ENCODE results near the gene PRG2. TPM values are rescaled to one million over a fixed set of nuclear protein-coding genes. Genes with fewer than 3 reads are reported as not detected.
A peak's percentile ranks its signal among the peaks of the same experiment; 100 is the strongest.

PRG2 gene
- total and polyA plus RNA-seq, 9 of the 15 experiments (the other 6 are each of a cell fraction or from before 2014, with no cell fraction given): 1.8 to 78.0 (median 26.6) TPM

- Histone ChIP-seq H3K27ac (ENCODE audit: extremely low read depth, low read depth, low read length) (no peak overlapping the region), H3K4me3 (no peak overlapping the region), H4K20me1 (replicated peaks; ENCODE audit: control insufficient read depth, insufficient read depth, low read length) (no peaks in the 10 kb centered on the region), H2AFZ (ENCODE audit: low read depth, low read length) (no peak overlapping the region), H3K79me2 (ENCODE audit: control insufficient read depth, insufficient read depth, low read length) (no peaks in the 10 kb centered on the region), H3K4me2 (ENCODE audit: insufficient read depth, low read length) (no peak overlapping the region), H3K4me1 (replicated peaks in 1 of 2; ENCODE audit: control insufficient read depth in 2 of 2, insufficient read depth in 2 of 2, low read length in 2 of 2) (peaks cover 15 to 26% of the 10 kb centered on the region in 2 experiments; a peak in 4 of 5 replicates), H3K9ac (ENCODE audit: insufficient read depth in 1 of 2, low read depth in 2 of 2, low read length in 2 of 2) (peak overlapping the region in 1 of 2 experiments; percentile 10; a peak in 1 of 4 replicates), H3K36me3 (ENCODE audit: control insufficient read depth, insufficient read depth, low read length) (peaks cover 63% of the 10 kb centered on the region), H3K27me3 (ENCODE audit: control insufficient read depth in 2 of 2, insufficient read depth in 2 of 2, low read length in 2 of 2) (no peaks in the 10 kb centered on the region; a peak in 1 of 5 replicates), H3K9me3 (replicated peaks; ENCODE audit: control insufficient read depth, insufficient read depth, low read depth, low read length) (no peaks in the 10 kb centered on the region), H3K9me1 (ENCODE audit: control insufficient read depth, insufficient read depth, low read length) (no peaks in the 10 kb centered on the region)
- intact Hi-C loops (cut with micrococcal nuclease) (no loop called here), in situ Hi-C loops (cut with MboI) (no loop called here)
- 39% methylated on average over 4 of the region's 4 CpGs for WGBS (ENCODE audit: insufficient coverage, low coverage, missing lambda C conversion rate)
- no peak for FAIRE-seq
- peak; percentile 11 for ATAC-seq
- no TSS peak for BruUV-seq (replicated peaks)
- ChIA-PET POLR2A (interaction anchor here (1.5 kb wide), 5 partner anchors 9 to 21 kb away, joined by 3 to 8 read pairs (median 4); no protein-coding TSS in a partner anchor), CTCF (ENCODE audit: low intra/inter-chr PET ratio) (no interaction called here)
- DNase-seq (ENCODE audit: extremely low read depth in 1 of 4, low spot score in 3 of 4): no peak
- 0 out of 2 replicates have a peak, but pooled peaks have one; percentile 44 for TF ChIP-seq MYC (IDR thresholded peaks at IDR 0.05; ENCODE audit: low read depth, low read length)
- TF ChIP-seq MYC (CRISPR knock-in tag; IDR thresholded peaks at IDR 0.05; ENCODE audit: borderline replicate concordance, low read depth): no peak
- TF ChIP-seq EP400 (IDR thresholded peaks at IDR 0.05): no peak
- TF ChIP-seq NFE2 (IDR thresholded peaks at IDR 0.05; ENCODE audit: low read depth): peak; percentile 49
- peak; percentile 34; the same call in 1 of the 2 replicates for TF ChIP-seq SPI1 (IDR thresholded peaks at IDR 0.05; ENCODE audit: borderline replicate concordance, low read depth, low read length)
- peak; percentile 5; the same call in 1 of the 2 replicates for TF ChIP-seq POLR2AphosphoS2 (IDR thresholded peaks at IDR 0.05; ENCODE audit: low read length)
- TF ChIP-seq MAX (CRISPR knock-in tag; IDR thresholded peaks at IDR 0.05): 0 out of 2 replicates have a peak, but pooled peaks have one; percentile 20
- TF ChIP-seq JUND (IDR thresholded peaks at IDR 0.05; ENCODE audit: borderline replicate concordance, low read depth, low read length): peak; percentile 24; the same call in 1 of the 2 replicates
- no peak for TF ChIP-seq JUND (tag; IDR thresholded peaks at IDR 0.05; ENCODE audit: borderline replicate concordance, low read depth, low read length)
- TF ChIP-seq, protein P1, sequence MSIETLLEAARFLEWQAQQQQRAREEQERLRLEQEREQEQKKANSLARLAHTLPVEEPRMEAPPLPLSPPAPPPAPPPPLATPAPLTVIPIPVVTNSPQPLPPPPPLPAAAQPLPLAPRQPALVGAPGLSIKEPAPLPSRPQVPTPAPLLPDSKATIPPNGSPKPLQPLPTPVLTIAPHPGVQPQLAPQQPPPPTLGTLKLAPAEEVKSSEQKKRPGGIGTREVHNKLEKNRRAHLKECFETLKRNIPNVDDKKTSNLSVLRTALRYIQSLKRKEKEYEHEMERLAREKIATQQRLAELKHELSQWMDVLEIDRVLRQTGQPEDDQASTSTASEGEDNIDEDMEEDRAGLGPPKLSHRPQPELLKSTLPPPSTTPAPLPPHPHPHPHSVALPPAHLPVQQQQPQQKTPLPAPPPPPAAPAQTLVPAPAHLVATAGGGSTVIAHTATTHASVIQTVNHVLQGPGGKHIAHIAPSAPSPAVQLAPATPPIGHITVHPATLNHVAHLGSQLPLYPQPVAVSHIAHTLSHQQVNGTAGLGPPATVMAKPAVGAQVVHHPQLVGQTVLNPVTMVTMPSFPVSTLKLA (conservative IDR thresholded peaks at IDR 0.05): 0 out of 4 replicates have a peak, but pooled peaks of 1 of the 2 experiments have one; percentile 28
- peak; percentile 52; the same call in 1 of the 2 replicates for TF ChIP-seq MYNN (IDR thresholded peaks at IDR 0.05)
- TF ChIP-seq MYNN (CRISPR knock-in tag; IDR thresholded peaks at IDR 0.05): no peak
- TF ChIP-seq SLC30A9 (CRISPR knock-in tag; IDR thresholded peaks at IDR 0.05): no peak
- 0 out of 2 replicates have a peak, but pooled peaks have one; percentile 20 for TF ChIP-seq ARID1B (IDR thresholded peaks at IDR 0.05)
- TF ChIP-seq PKNOX1 (IDR thresholded peaks at IDR 0.05): 0 out of 2 replicates have a peak, but pooled peaks have one; percentile 5
- peak; percentile 20; the same call in 1 of the 2 replicates for TF ChIP-seq CBFA2T3 (IDR thresholded peaks at IDR 0.05)
- TF ChIP-seq MBD2 (IDR thresholded peaks at IDR 0.05; ENCODE audit: borderline replicate concordance, low read depth): 0 out of 2 replicates have a peak, but pooled peaks have one; percentile 23
- TF ChIP-seq, protein P2, sequence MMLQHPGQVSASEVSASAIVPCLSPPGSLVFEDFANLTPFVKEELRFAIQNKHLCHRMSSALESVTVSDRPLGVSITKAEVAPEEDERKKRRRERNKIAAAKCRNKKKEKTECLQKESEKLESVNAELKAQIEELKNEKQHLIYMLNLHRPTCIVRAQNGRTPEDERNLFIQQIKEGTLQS (IDR thresholded peaks at IDR 0.05): peak; percentile 14; the same call in 1 of the 2 replicates
- TF ChIP-seq, protein P2 (CRISPR knock-in tag; conservative IDR thresholded peaks at IDR 0.05): no peak
- TF ChIP-seq SRSF1 (IDR thresholded peaks at IDR 0.05; ENCODE audit: low read depth, low read length): no peak
Measured at GRCh38 chr11:57406337-57406904, 16.0 kb upstream of the PRG2 start.

Measured in K562 (cell line).